SU-DHL-6 (cell line): ENCODE measurements around the gene SHC2.

Source experiments
- EZH2phosphoT487 ChIP-seq: fragments of 200-600 bp; sonication (generic), shearing (Covaris generic); conservative IDR thresholded peaks from 2 replicates; pipeline ENCODE4 v1.6.1; 2018; ENCODE audit warnings: mild to moderate bottlenecking, antibody characterized with exemption, low read length, moderate library complexity, mixed read lengths
- TF ChIP-seq, protein P1 (sequence below): fragments of 200-600 bp; sonication (generic); IDR thresholded peaks from one replicate; pipeline ENCODE4 v1.5.1; 2017; ENCODE audit warnings: antibody characterized with exemption, mild to moderate bottlenecking, low read length, moderate library complexity; ENCODE audit not compliant: insufficient read depth, poor library complexity, severe bottlenecking

DNA sequence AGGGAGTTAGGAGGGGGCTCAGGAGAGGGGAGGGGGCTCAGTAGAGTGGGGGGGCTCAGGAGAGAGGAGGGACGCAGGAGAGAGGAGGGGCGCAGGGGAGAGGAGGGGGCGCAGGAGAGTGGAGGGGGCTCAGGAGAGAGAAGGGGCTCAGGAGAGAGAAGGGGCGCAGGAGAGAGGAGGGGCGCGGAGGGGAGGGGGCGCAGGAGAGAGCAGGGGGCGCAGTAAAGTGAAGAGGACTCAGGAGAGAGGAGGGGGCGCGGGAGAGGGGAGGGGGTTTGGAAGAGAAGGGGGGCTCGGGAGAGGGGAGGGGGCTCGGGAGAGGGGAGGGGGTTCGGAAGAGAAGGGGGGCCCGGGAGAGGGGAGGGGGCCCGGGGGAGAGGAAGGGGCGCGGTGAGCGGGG, 36.2 kb upstream of the SHC2 start:
- TF ChIP-seq, protein P1, sequence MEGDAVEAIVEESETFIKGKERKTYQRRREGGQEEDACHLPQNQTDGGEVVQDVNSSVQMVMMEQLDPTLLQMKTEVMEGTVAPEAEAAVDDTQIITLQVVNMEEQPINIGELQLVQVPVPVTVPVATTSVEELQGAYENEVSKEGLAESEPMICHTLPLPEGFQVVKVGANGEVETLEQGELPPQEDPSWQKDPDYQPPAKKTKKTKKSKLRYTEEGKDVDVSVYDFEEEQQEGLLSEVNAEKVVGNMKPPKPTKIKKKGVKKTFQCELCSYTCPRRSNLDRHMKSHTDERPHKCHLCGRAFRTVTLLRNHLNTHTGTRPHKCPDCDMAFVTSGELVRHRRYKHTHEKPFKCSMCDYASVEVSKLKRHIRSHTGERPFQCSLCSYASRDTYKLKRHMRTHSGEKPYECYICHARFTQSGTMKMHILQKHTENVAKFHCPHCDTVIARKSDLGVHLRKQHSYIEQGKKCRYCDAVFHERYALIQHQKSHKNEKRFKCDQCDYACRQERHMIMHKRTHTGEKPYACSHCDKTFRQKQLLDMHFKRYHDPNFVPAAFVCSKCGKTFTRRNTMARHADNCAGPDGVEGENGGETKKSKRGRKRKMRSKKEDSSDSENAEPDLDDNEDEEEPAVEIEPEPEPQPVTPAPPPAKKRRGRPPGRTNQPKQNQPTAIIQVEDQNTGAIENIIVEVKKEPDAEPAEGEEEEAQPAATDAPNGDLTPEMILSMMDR: no peak
- no peak for TF ChIP-seq EZH2phosphoT487
